Heart right ventricle (tissue), 16 donors: ENCODE data around the gene LEMD1. TPM values are rescaled to one million over a fixed set of nuclear protein-coding genes. Genes with fewer than 3 reads are reported as not detected.
"Not testable (repeated sequence)": the region's sequence is repeated elsewhere in the genome, so short reads cannot be mapped to it uniquely, and the experiment has no call there.

Experiments used
- ATAC-seq, 8 donors: fragments of 200-7000 bp; cut with Tn5 transposase; one replicate each; pipeline ENCODE4 v1.9.1; 2020; ENCODE audit warnings: mild to moderate bottlenecking in 8 of 8, moderate library complexity in 8 of 8, moderate number of reproducible peaks in 1 of 8
- DNase-seq, 2 donors: peaks; one replicate each; pipeline ENCODE4 v3.0.0-alpha.2; 2020
- H3K27ac ChIP-seq, 10 donors: fragments of 200-600 bp; sonication (generic) in 2 of 10; one replicate each; pipeline versions ENCODE4 v1.5.0 to v1.8.0; 2020 to 2022; ENCODE audit warnings: mild to moderate bottlenecking in 3 of 10
- H3K27me3 ChIP-seq, 7 donors: fragments of 200-600 bp; one replicate each; pipeline ENCODE4 v1.8.0; 2021 to 2022; ENCODE audit warnings: mild to moderate bottlenecking in 2 of 7
- H3K36me3 ChIP-seq, 9 donors: fragments of 200-600 bp; sonication (generic) in 1 of 9; one replicate each; pipeline versions ENCODE4 v1.5.0 to v1.8.0; 2020 to 2022; ENCODE audit warnings: mild to moderate bottlenecking in 2 of 9
- H3K4me1 ChIP-seq, 9 donors: fragments of 200-600 bp; sonication (generic) in 1 of 9; one replicate each; pipeline versions ENCODE4 v1.5.0 to v1.8.0; 2020 to 2022; ENCODE audit warnings: mild to moderate bottlenecking in 4 of 9
- H3K4me3 ChIP-seq, 10 donors: fragments of 200-600 bp; sonication (generic) in 2 of 10; one replicate each; pipeline versions ENCODE4 v1.5.0 to v1.8.0; 2020 to 2022; ENCODE audit warnings: mild to moderate bottlenecking in 7 of 10, moderate library complexity in 2 of 10
- H3K9me3 ChIP-seq, 11 donors: fragments of 200-600 bp in 10 of 11; sonication (generic) in 2 of 11; one replicate each; pipeline versions ENCODE4 v1.5.0 to v1.8.0; 2013 to 2022; ENCODE audit warnings: mild to moderate bottlenecking in 2 of 11, control low read depth in 1 of 11, moderate library complexity in 1 of 11
- CTCF ChIP-seq, 9 donors: fragments of 200-600 bp; sonication (generic) in 2 of 9; IDR thresholded peaks; one replicate each; pipeline versions ENCODE4 v1.5.0 to v1.8.0; 2021 to 2022; ENCODE audit warnings: antibody characterized with exemption in 9 of 9, mild to moderate bottlenecking in 5 of 9, moderate library complexity in 1 of 9
- WGBS, 2 donors: extraction: QIAGEN DNeasy Blood & Tissue Kit; methylation state at CpG; one replicate each; pipeline ENCODE4 v1.1.7; 2013; ENCODE audit warnings: inconsistent platforms in 1 of 2; 5-methylcytosine and 5-hydroxymethylcytosine counted together
- intact Hi-C, 10 donors: fragments of 100-400 bp; cut with DNase I; formaldehyde crosslinking; loops; one replicate each; pipeline versions ENCODE4 v1.11.1 to v1.14.2; 2022
- polyA plus RNA-seq, 2 donors: library from polyadenylated mRNA; stranded (reverse); fragments of 200-250 nt; gene quantifications; one replicate each; pipeline ENCODE4 v1.2.3, GENCODE V29; 2013
- total RNA-seq, 10 donors: library from RNA; stranded (reverse); fragmentation: NEBNext Ultra II Directional in 3 of 10; extraction: Animal tissue kit (Norgen Biotek cat#: 25700) in 3 of 10; gene quantifications; one replicate each; pipeline versions ENCODE4 v1.2.1 to v1.2.4, GENCODE V29; 2021 to 2023
- donor health status: Arrhythmogenic right ventricular cardiomyopathy.
- donor health status: ischemic (EF 13 %, LVEDD 7.1; RV severe dilation, severe dysfunction).
- donor health status: healthy with polysubstance abuse.
- donor health status: DM: no; HTN: yes; CAD: no.
- donor health status: DM: no; HTN: no; CAD: no.
- donor health status: ischemic (EF 25% LVEDD 6.9; RV normal size, moderate dysfunction).
- donor health status: ischemic (EF 25% LVEDD 5.7; RV mildly dilated, moderate dysfunction).
- donor health status: healthy.
- donor health status: DM: yes; HTN: yes; CAD: no.
- donor health status: Ischemic cardiomyopathy.
- donor health status: ischemic (EF 35%, LVEDD 5.7; RV mildly dilated, moderate dysfunction).
- donor health status: nonischemic (EF 11% LVEDD 7.7; RV severe dilation, severe dysfunction).
- donor health status: DM: yes; HTN: yes; CAD: no.
- donor health status: PGD.
- donor health status: ischemic (EF 29% LVEDD 5.4; RV normal size, mild dysfunction).
- donor health status: nonischemic (EF 23%, LVEDD 6.1; RV moderate dilation, normal function).

The LEMD1 gene
- total and polyA plus RNA-seq, 12 donors, result not detected

- Histone ChIP-seq H3K27ac (no peak overlapping the region), H3K4me1 (no peaks in the 10 kb centered on the region), H3K27me3 (peaks cover 0 to 12% (median 0%) of the 10 kb centered on the region in 7 donors), H3K9me3 (no peaks in the 10 kb centered on the region), H3K4me3 (no peak overlapping the region), H3K36me3 (no peaks in the 10 kb centered on the region)
- no peak for ATAC-seq
- TF ChIP-seq CTCF (IDR thresholded peaks at IDR 0.05), result no peak
- intact Hi-C loops, result no loop called here
- WGBS, 2 donors, result 83 to 86% methylated on average over 5 of the region's 5 CpGs
- DNase-seq, result no peak
Observed at GRCh38 chr1:205407970-205408369, 13.9 kb downstream of the LEMD1 start.

- H3K4me3 ChIP-seq, H3K9me3 ChIP-seq, intact Hi-C loops, H3K27ac ChIP-seq, H3K36me3 ChIP-seq, ATAC-seq, H3K4me1 ChIP-seq, DNase-seq: not testable (repeated sequence)
- 72 to 89% methylated on average over 5 to 8 of the region's 12 CpGs for whole genome bisulfite sequencing, 2 donors
- H3K27me3 ChIP-seq, result peaks cover 0 to 12% (median 0%) of the 10 kb centered on the region in 7 donors
Observed at GRCh38 chr1:205406252-205406651, 15.6 kb downstream of the LEMD1 start.

- H3K9me3 ChIP-seq, result not testable (repeated sequence)
Observed at GRCh38 chr1:205404484-205404883, 17.4 kb downstream of the LEMD1 start.

GRCh38 chr1:205398586-205398985 lies 23.3 kb downstream of the LEMD1 start:
- H3K27me3 ChIP-seq, result peaks cover 0 to 24% (median 0%) of the 10 kb centered on the region in 7 donors
- no peaks in the 10 kb centered on the region for H3K4me1 ChIP-seq
- TF ChIP-seq CTCF (IDR thresholded peaks at IDR 0.05), result no peak
- ATAC-seq, result no peak
- DNase-seq, result no peak
- no peak overlapping the region for H3K4me3 ChIP-seq
- no peaks in the 10 kb centered on the region for H3K36me3 ChIP-seq
- H3K9me3 ChIP-seq, result no peaks in the 10 kb centered on the region
- 93 to 99% methylated on average over 4 of the region's 4 CpGs for WGBS, 2 donors
- intact Hi-C loops, result loop anchor here in 7 of 10 donors (5.0 kb wide), 5 partner anchors 34 to 129 kb away; no protein-coding TSS in a partner anchor
- no peak overlapping the region for H3K27ac ChIP-seq

More at GRCh38 chr1:205404484-205404883, 17.4 kb downstream of the LEMD1 start:
- DNase-seq, intact Hi-C loops, ATAC-seq, H3K36me3 ChIP-seq, H3K27ac ChIP-seq, H3K4me3 ChIP-seq, H3K4me1 ChIP-seq: not testable (repeated sequence)
- H3K27me3 ChIP-seq, result peaks cover 0 to 12% (median 0%) of the 10 kb centered on the region in 7 donors
- 72 to 75% methylated on average over 1 of the region's 3 CpGs for whole genome bisulfite sequencing, 2 donors

GRCh38 chr1:205396967-205397616 lies 24.8 kb downstream of the LEMD1 start:
- H3K9me3 ChIP-seq, result no peaks in the 10 kb centered on the region
- H3K36me3 ChIP-seq, result no peaks in the 10 kb centered on the region
- H3K27me3 ChIP-seq, result peaks cover 0 to 31% (median 12%) of the 10 kb centered on the region in 7 donors
- peak; percentile 53 to 84 (median 79) for TF ChIP-seq CTCF (IDR thresholded peaks at IDR 0.05)
- no peak overlapping the region for H3K4me3 ChIP-seq
- DNase-seq (peak in 1 of 2 donors; percentile 30), ATAC-seq (peak in 6 of 8 donors; percentile 30 to 78 (median 50))
- 2 to 5% methylated on average over 6 of the region's 6 CpGs for WGBS, 2 donors
- no peaks in the 10 kb centered on the region for H3K4me1 ChIP-seq
- intact Hi-C loops, result loop anchor here (1.0 to 5.0 kb wide), 11 partner anchors 33 to 130 kb away; no protein-coding TSS in a partner anchor
- no peak overlapping the region for H3K27ac ChIP-seq
